NCI-H146 treated with DMSO at 0.1 percent for 48 hours (cell line): ENCODE measurements around the gene CHML.

Experiments used
- DNase-seq: peaks from one replicate; lab custom pipeline; 2025; ENCODE audit not compliant: unreplicated experiment; lab: John Stamatoyannopoulos, UW

CHML gene

GRCh38 chr1:241647658-241648057, 7.5 kb upstream of the CHML start:
- no peak for DNase-seq

DNA sequence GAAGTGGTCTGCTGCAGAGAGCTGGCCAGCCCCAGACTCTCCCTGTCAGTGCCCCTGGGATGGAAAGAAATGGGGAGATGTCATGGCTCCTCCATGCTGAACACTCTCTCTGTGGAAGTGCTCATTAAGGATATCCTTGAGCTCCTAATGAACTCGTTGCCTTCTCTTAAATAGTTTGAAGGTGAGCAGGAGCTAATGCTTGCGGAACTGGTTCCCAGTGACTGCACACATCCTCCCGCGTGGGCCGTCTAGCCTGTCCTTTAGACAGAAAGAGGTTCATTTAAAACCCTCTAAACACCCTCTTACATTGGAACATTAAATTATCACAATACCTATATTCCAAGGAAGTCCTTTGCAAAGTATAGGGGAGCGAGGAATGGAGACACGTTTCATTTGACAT, 6.0 kb upstream of the CHML start:
- no peak for DNase-seq

DNA sequence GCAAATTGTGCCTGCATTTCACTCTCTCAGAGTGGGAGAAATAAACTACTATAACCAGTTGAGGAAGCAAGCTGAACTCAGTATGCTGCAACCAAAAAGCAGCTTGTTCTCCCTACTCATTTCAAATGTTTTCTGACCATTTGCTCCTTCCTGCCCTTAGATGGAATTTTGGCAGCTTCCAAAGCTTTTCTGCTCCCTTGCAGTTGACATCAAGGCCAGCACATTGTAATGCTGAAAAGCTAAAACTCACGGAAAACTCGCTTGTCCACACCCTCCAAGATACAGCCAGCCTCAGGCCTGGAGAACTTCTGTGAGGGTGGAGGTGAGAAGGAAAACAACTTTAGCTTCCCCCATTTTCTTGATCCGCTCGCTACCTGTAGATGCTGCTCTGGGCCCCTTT, 5.0 kb upstream of the CHML start:
- no peak for DNase-seq

GRCh38 chr1:241644259-241644658, 4.1 kb upstream of the CHML start:
- no peak for DNase-seq

GRCh38 chr1:241642593-241642944, 2.4 kb upstream of the CHML start:
- no peak for DNase-seq

DNA sequence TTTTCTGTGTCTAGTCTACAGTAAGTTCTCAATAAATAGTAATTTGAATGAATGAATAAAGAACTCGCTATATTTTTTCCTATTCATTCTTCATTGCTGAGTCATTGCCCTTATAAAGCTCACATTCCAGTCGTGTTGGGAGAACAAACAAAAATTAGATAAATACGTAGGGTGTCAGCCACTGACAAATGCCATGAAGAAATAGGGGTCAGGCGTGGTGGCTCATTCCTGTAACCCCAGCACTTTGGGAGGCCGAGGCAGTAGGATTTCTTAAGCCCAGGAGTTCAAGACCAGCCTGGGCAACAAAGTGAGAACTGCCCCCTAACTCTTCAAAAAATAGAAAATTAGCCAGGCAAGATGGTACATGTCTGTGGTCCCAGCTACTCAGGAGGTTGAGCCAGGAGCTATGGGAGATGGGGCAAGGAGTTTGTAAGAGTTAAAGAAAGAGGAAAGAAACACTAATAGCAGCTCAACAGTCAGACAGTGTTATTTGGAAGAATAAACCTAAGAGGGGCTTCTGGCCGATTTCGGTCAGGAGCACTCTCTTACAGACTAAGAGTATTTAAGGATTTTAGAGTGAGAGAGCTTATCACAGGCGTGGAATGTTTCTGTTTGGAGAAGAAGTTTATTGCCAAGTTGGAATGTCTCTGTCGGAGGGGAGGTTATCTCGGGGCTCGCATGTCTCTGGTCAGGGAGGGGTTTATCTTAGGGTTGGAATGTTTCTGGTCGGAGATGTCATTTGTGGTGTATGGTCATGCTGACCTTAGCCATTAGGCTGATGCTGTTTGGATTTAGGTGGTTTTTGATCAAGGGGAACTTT, 1.8 kb upstream of the CHML start:
- DNase-seq, result no peak

DNA sequence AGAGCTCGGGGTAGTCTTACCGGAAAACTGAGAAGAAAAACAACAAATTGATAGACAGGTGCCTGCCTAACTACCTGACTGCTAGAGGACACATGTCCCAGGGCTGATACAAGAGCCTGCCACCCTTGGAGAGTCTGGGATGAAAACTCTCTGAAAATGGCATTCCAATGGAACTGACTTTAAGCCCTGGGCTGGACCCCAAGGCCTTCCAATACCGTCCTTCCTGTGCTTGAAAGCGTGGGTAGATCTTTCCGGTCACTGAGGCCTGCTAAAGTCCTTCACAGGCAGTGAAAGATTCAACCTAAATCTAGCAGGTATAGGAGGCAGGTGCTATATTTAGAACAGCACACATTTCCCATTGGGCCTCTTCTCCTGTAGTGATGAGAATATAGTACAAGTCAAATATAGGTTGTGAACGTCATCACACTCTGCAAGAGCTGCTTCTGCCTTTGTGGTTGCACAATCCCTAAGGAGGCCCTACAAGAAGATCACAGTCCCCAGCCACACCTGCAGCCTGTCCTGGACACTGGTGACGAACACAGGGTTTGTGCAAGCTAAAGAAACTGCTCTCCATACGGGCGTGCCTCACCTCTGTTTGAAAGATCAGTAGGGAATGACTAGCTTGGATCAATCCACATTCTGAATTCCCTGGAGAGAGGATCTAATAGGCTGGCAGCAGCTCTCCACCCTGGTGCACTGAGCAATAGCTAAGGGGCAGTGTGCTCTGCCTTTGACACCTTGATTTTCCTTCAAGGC, 876 bp upstream of the CHML start:
- DNase-seq, result no peak

DNA sequence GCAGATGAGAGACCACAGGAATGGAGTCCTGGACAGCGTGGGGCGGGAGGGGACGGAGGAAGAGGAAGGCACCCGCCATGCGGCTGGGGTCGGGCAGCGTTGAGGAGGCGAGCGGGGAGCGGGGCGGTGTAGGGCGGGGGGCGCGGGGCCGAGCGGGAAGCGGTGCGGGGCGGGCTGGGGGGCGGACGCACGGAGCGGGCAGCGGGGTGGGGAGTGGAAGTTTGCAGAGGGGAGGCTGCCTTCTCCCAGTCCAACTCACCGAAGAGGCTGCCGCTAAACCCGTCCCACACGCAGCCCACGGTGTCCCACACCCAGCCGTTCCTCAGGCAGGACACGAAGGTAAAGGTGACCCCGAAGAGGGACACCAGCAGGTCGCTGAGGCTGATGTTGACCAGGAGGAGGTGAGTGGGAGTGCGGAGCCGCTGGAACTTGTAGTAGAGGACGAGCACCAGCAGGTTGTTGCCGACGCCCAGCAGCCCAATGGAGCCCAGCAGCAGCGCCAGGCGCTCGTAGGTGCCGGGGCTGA, 483 bp downstream of the CHML start:
- DNase-seq, result peak; percentile 55

DNA sequence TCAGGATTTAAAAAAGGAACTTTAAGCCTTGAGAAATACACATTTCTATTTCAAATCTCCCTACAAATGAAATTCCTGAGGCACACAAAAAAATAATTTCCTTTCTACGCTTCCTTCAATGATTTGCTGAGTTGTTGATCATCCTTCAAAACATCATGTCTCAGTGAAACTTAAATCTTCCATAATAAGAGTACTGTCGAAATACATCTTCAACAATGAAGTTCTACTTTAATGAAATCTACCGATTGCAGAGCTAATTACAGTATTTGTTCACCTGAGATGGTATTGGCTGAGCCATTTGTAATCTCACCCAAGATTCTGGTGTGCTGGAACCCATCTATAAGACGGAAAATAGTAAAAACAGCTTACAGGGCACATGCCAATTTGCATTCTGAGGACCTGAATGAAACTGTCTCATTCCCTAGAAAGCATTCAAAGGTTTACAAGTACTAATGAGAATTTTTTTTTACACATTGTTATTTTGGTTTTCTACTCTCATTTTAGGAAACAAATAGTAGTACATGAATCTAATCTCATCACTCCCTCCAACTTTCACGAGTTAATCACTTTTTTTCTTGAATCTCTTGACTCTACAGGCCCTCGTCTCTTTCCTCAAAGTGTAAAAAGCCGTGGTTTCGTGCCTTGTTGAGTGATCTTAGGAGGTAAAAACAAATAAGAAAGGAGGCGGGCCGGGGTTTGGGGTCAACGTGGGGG, 1.1 kb downstream of the CHML start:
- no peak for DNase-seq

- no peak for DNase-seq
Observed at GRCh38 chr1:241638099-241638682, 2.0 kb downstream of the CHML start.

DNA sequence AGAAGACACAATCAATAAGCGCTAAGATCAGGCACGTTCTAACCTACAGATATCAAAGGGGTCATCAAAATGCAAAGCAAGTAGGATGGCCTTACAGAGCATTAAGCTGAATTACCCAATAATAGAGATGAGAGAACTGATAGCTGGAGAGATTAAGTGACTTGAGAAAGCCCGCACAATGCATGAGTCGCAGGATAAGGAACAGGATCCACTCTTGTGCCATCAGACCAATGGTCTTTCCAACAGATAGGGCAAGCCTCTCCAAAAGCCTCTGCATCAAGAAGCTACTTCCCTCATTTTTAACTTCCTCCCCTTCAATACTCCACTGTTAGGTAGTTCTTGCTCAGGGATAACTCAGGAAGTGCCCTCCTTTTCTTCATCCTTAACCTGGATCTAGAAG, 2.6 kb downstream of the CHML start:
- DNase-seq, result no peak

- no peak for DNase-seq
Observed at GRCh38 chr1:241637046-241637590, 3.1 kb downstream of the CHML start.

GRCh38 chr1:241636291-241636690, 3.9 kb downstream of the CHML start:
- no peak for DNase-seq

GRCh38 chr1:241635556-241636152, 4.5 kb downstream of the CHML start:
- DNase-seq, result no peak

DNA sequence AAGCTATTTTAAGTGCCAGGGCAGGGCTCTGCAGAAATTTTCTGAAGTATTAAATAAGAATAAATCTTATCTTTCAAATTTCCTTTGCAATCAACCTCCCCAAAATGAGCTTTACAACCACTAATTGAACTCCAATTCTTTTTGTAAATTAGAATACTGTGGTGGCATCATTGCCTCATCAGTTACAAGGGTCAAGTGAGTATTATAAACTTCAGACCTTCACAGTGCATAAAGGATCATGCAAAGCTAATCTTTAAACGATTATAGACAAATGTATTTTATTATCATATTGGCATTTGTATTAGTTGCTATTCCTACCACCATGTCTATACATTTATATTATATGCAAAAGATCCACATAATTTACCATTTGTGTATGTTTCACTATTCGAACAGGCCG, 7.2 kb downstream of the CHML start:
- DNase-seq, result no peak

DNA sequence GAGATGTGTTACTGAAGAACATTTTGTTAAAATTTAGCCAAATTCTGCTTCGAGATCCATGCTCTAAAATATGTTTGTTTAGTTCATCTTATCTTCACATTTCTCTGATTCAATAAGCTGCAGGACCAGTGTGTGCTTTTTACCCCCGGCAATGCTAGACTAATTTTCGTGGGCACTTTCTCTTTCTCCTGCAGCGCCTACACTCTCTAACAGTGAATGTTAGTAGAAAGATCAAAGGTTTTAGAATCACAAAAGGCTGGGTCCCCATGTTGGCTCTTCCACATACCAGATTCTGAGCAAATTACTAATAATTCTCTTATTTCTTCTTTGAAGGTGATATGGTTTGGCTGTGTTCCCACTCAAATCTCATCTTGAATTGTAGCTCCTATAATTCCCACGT, 8.5 kb downstream of the CHML start:
- no peak for DNase-seq

GRCh38 chr1:241630899-241631298, 9.3 kb downstream of the CHML start:
- no peak for DNase-seq

DNA sequence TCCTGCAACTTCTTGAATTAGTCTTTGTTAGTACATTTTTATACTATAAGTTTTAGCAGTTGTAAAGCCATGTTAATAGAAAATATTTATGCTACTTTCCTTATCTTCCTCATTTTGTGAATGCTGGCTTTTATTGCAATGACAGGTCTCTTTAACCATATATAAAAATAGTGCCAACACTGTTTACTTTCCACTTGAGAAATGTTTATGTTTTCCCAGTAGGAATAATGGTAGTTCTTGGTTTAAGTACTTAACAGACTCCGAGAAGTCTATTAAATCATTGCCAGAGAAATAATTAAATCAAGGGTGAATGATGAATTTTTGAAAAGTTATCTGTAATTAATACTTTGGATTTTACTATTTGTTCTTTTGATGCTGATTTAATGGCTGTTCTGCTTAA, 9.7 kb downstream of the CHML start:
- DNase-seq, result no peak

- no peak for DNase-seq
Observed at GRCh38 chr1:241630005-241630404, 10.2 kb downstream of the CHML start.

GRCh38 chr1:241627453-241628259, 12.5 kb downstream of the CHML start:
- DNase-seq, result peak; percentile 24
